CD1c-positive myeloid dendritic cell (primary cell): ENCODE results near the gene CHFR.
"Not testable (repeated sequence)": the region's sequence is repeated elsewhere in the genome, so short reads cannot be mapped to it uniquely, and the experiment has no call there.

Experiments
- DNase-seq: peaks from one replicate; pipeline ENCODE4 v3.0.0-alpha.2; 2016; ENCODE audit errors: extremely low spot score

The CHFR gene

GRCh38 chr12:132839558-132840235 is 47.7 kb downstream of the CHFR start:
- no peak for DNase-seq

GRCh38 chr12:132838410-132839080 is 48.9 kb downstream of the CHFR start:
- no peak for DNase-seq

- no peak for DNase-seq
Measured at GRCh38 chr12:132837693-132838409, 49.6 kb downstream of the CHFR start.

- DNase-seq: no peak
Measured at GRCh38 chr12:132836795-132837331, 50.5 kb downstream of the CHFR start.

GRCh38 chr12:132836230-132836629 is 51.2 kb downstream of the CHFR start:
- DNase-seq: not testable (repeated sequence)

GRCh38 chr12:132835076-132836025 is 52.1 kb downstream of the CHFR start:
- no peak for DNase-seq

- no peak for DNase-seq
Measured at GRCh38 chr12:132834181-132834711, 53.2 kb downstream of the CHFR start.

GRCh38 chr12:132833341-132833740 is 54.1 kb downstream of the CHFR start:
- DNase-seq: no peak

- DNase-seq: no peak
Measured at GRCh38 chr12:132831771-132832170, 55.6 kb downstream of the CHFR start.

- peak; percentile 98 for DNase-seq
Measured at GRCh38 chr12:132828706-132829534, 58.5 kb downstream of the CHFR start, which contains the start of gene GOLGA3. Gene GOLGA3, minus strand, starts transcription at chr12:132828869. Its CDS starts 6,741 bp downstream, at chr12:132822128.

GRCh38 chr12:132827763-132828703 is 59.4 kb downstream of the CHFR start:
- peak; percentile 76 for DNase-seq

GRCh38 chr12:132825861-132826260 is 61.5 kb downstream of the CHFR start:
- no peak for DNase-seq

- no peak for DNase-seq
Measured at GRCh38 chr12:132825089-132825488, 62.3 kb downstream of the CHFR start.

GRCh38 chr12:132824053-132824452 is 63.4 kb downstream of the CHFR start:
- peak; percentile 12 for DNase-seq

GRCh38 chr12:132818562-132818961 is 68.8 kb downstream of the CHFR start:
- DNase-seq: no peak

- no peak for DNase-seq
Measured at GRCh38 chr12:132814232-132814631, 73.2 kb downstream of the CHFR start.

GRCh38 chr12:132813443-132813842 is 74.0 kb downstream of the CHFR start:
- no peak for DNase-seq

- DNase-seq: no peak
Measured at GRCh38 chr12:132812631-132813305, 74.6 kb downstream of the CHFR start.
